GM12864 (cell line): ENCODE measurements around the gene BLTP3B.

ENCODE experiments used
- DNase-seq: peaks from one replicate; pipeline ENCODE4 v3.0.0-alpha.2; 2011; ENCODE audit warnings: low read depth
- H3K4me3 ChIP-seq: 2 replicates; pipeline ENCODE4 v1.5.1; 2011; ENCODE audit warnings: mild to moderate bottlenecking, low read depth, low read length, control low read depth
- TF ChIP-seq, protein P1 (sequence below): IDR thresholded peaks from 2 replicates; pipeline ENCODE4 v1.5.1; 2011; ENCODE audit warnings: low read depth, mild to moderate bottlenecking, moderate library complexity, low read length, control low read depth, inconsistent platforms; ENCODE audit errors: missing control alignments

BLTP3B gene

GRCh38 chr12:100138048-100138802, 4.4 kb downstream of the BLTP3B start:
- TF ChIP-seq, protein P1, sequence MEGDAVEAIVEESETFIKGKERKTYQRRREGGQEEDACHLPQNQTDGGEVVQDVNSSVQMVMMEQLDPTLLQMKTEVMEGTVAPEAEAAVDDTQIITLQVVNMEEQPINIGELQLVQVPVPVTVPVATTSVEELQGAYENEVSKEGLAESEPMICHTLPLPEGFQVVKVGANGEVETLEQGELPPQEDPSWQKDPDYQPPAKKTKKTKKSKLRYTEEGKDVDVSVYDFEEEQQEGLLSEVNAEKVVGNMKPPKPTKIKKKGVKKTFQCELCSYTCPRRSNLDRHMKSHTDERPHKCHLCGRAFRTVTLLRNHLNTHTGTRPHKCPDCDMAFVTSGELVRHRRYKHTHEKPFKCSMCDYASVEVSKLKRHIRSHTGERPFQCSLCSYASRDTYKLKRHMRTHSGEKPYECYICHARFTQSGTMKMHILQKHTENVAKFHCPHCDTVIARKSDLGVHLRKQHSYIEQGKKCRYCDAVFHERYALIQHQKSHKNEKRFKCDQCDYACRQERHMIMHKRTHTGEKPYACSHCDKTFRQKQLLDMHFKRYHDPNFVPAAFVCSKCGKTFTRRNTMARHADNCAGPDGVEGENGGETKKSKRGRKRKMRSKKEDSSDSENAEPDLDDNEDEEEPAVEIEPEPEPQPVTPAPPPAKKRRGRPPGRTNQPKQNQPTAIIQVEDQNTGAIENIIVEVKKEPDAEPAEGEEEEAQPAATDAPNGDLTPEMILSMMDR: peak; percentile 60
- no peak for DNase-seq
- H3K4me3 ChIP-seq: peak overlapping the region; percentile 28

DNA sequence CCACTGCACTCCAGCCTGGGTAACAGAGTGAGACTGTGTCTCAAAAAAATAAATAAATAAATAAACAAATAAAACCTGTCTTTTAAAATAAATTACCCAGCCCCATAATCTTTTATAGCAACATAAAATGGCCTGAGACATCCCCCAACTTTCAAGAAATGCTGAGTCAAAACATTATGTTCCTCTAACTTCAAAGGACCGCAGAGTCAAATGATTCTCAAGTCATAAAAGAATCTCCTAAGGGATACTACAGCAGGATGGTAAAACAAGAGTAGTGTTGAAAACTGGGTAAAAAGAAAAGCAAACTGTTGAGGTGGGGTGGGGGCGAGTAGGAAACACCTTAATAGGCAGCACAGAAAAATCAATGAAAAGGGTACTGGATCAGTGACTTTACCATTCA, 9.5 kb downstream of the BLTP3B start:
- DNase-seq: no peak
- TF ChIP-seq, protein P1: no peak
- H3K4me3 ChIP-seq: no peak overlapping the region

GRCh38 chr12:100128512-100128908, 14.2 kb downstream of the BLTP3B start:
- TF ChIP-seq, protein P1: peak; percentile 16
- no peak for DNase-seq
- H3K4me3 ChIP-seq: no peak overlapping the region

GRCh38 chr12:100127766-100128511, 14.7 kb downstream of the BLTP3B start:
- TF ChIP-seq, protein P1: no peak
- no peak overlapping the region for H3K4me3 ChIP-seq
- no peak for DNase-seq

- TF ChIP-seq, protein P1: no peak
- H3K4me3 ChIP-seq: no peak overlapping the region
- DNase-seq: no peak
Observed at GRCh38 chr12:100123316-100124095, 19.2 kb downstream of the BLTP3B start.

DNA sequence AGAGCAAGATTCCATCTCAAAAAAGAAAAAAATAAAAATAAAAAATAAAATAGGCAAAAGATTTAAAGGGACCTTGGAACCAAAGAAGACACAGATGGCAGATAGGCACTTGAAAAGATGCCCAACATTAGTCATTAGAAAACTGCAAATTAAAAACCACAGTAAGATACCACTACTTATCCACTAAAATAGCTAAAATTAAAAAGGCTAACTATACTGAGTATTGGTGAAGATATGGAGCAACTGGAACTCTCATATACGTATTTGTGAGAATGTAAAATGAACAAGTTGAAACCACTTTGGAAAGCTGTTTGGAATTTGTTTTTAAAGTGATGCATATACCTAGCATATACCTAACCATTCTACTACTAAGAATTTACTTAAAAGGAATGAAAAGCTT, 22.3 kb downstream of the BLTP3B start:
- no peak for DNase-seq

More for the DNA sequence above, 22.3 kb downstream of the BLTP3B start:
- no peak overlapping the region for H3K4me3 ChIP-seq
- TF ChIP-seq, protein P1: no peak
